ENCODE measurements around the gene CMSS1. TPM values are rescaled to one million over a fixed set of nuclear protein-coding genes. Genes with fewer than 3 reads are reported as not detected.

CMSS1 gene
- total and polyA plus RNA-seq, 2 of the 13 experiments (the other 11 are each of a cell fraction or from before 2014, with no cell fraction given): 6.4 to 48.7 TPM

GRCh38 chr3:99875929-99876841, 58.5 kb downstream of the CMSS1 start (continued):
- TF ChIP-seq, protein P1, sequence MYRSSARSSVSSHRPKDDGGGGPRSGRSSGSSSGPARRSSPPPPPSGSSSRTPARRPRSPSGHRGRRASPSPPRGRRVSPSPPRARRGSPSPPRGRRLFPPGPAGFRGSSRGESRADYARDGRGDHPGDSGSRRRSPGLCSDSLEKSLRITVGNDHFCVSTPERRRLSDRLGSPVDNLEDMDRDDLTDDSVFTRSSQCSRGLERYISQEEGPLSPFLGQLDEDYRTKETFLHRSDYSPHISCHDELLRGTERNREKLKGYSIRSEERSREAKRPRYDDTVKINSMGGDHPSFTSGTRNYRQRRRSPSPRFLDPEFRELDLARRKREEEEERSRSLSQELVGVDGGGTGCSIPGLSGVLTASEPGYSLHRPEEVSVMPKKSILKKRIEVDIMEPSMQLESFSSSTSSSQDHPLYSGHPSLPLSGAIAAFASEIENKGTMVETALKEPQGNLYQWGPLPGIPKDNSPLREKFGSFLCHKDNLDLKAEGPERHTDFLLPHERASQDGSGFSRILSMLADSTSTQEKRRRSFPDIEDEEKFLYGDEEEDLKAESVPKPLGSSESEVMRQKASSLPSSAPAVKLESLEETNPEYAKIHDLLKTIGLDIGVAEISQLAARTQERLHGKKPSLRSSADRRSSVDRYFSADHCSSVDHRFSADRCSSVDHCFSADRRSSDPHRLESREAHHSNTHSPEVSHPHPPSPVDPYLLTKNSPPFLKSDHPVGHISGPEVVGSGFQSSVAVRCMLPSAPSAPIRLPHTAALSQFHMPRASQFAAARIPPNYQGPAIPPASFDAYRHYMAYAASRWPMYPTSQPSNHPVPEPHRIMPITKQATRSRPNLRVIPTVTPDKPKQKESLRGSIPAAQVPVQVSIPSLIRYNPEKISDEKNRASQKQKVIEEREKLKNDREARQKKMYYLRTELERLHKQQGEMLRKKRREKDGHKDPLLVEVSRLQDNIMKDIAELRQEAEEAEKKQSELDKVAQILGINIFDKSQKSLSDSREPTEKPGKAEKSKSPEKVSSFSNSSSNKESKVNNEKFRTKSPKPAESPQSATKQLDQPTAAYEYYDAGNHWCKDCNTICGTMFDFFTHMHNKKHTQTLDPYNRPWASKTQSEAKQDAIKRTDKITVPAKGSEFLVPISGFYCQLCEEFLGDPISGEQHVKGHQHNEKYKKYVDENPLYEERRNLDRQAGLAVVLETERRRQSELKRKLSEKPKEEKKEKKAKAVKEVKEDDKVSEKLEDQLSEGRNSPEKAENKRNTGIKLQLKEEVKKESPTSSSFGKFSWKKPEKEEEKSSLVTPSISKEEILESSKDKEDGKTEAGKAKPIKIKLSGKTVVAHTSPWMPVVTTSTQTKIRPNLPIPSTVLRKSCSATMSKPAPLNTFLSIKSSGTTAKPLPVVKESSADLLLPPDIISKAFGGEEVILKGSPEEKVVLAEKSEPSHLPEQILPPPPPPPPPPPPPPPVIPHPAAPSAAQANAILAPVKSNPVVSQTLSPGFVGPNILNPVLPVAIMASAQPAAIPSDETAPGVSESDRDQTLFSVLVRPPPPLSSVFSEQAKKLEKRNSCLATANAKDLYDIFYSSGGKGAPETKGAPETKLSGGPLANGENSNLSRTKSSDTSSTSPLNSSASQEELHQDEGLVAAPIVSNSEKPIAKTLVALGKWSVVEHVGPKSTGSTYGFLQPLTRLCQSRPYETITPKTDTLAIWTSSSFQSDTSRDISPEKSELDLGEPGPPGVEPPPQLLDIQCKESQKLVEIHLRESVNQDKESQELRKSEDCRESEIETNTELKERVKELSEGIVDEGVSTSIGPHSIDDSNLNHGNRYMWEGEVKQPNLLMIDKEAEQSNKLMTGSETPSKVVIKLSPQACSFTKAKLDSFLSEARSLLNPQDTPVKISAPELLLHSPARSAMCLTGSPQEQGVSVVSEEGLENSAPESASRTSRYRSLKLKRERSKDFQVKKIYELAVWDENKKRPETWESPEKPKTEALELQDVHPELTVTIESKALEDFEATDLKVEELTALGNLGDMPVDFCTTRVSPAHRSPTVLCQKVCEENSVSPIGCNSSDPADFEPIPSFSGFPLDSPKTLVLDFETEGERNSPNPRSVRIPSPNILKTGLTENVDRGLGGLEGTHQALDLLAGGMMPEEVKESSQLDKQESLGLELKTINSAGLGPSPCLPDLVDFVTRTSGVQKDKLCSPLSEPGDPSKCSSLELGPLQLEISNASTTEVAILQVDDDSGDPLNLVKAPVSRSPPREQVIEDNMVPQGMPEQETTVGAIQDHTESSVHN (CRISPR knock-in tag; IDR thresholded peaks at IDR 0.05): 0 out of 2 replicates have a peak, but pooled peaks have one; percentile 34
- TF ChIP-seq MED1 (CRISPR knock-in tag; IDR thresholded peaks at IDR 0.05) (peak; percentile 96), RAD51 (IDR thresholded peaks at IDR 0.05; ENCODE audit: borderline replicate concordance) (no peak), NCOA2 (CRISPR knock-in tag; IDR thresholded peaks at IDR 0.05) (peak; percentile 50; the same call in 1 of the 2 replicates), NBN (conservative IDR thresholded peaks at IDR 0.05) (no peak), CCAR2 (optimal IDR thresholded peaks at IDR 0.05; ENCODE audit: low read depth, low read length) (no peak), ZSCAN20 (CRISPR knock-in tag; IDR thresholded peaks at IDR 0.05; ENCODE audit: borderline replicate concordance) (peak; percentile 98), KAT7 (CRISPR knock-in tag; IDR thresholded peaks at IDR 0.05; ENCODE audit: borderline replicate concordance) (peak; percentile 81; the same call in 1 of the 2 replicates), MYC (CRISPR knock-in tag; IDR thresholded peaks at IDR 0.05; ENCODE audit: borderline replicate concordance) (peak; percentile 90)
- TF ChIP-seq, protein P2, sequence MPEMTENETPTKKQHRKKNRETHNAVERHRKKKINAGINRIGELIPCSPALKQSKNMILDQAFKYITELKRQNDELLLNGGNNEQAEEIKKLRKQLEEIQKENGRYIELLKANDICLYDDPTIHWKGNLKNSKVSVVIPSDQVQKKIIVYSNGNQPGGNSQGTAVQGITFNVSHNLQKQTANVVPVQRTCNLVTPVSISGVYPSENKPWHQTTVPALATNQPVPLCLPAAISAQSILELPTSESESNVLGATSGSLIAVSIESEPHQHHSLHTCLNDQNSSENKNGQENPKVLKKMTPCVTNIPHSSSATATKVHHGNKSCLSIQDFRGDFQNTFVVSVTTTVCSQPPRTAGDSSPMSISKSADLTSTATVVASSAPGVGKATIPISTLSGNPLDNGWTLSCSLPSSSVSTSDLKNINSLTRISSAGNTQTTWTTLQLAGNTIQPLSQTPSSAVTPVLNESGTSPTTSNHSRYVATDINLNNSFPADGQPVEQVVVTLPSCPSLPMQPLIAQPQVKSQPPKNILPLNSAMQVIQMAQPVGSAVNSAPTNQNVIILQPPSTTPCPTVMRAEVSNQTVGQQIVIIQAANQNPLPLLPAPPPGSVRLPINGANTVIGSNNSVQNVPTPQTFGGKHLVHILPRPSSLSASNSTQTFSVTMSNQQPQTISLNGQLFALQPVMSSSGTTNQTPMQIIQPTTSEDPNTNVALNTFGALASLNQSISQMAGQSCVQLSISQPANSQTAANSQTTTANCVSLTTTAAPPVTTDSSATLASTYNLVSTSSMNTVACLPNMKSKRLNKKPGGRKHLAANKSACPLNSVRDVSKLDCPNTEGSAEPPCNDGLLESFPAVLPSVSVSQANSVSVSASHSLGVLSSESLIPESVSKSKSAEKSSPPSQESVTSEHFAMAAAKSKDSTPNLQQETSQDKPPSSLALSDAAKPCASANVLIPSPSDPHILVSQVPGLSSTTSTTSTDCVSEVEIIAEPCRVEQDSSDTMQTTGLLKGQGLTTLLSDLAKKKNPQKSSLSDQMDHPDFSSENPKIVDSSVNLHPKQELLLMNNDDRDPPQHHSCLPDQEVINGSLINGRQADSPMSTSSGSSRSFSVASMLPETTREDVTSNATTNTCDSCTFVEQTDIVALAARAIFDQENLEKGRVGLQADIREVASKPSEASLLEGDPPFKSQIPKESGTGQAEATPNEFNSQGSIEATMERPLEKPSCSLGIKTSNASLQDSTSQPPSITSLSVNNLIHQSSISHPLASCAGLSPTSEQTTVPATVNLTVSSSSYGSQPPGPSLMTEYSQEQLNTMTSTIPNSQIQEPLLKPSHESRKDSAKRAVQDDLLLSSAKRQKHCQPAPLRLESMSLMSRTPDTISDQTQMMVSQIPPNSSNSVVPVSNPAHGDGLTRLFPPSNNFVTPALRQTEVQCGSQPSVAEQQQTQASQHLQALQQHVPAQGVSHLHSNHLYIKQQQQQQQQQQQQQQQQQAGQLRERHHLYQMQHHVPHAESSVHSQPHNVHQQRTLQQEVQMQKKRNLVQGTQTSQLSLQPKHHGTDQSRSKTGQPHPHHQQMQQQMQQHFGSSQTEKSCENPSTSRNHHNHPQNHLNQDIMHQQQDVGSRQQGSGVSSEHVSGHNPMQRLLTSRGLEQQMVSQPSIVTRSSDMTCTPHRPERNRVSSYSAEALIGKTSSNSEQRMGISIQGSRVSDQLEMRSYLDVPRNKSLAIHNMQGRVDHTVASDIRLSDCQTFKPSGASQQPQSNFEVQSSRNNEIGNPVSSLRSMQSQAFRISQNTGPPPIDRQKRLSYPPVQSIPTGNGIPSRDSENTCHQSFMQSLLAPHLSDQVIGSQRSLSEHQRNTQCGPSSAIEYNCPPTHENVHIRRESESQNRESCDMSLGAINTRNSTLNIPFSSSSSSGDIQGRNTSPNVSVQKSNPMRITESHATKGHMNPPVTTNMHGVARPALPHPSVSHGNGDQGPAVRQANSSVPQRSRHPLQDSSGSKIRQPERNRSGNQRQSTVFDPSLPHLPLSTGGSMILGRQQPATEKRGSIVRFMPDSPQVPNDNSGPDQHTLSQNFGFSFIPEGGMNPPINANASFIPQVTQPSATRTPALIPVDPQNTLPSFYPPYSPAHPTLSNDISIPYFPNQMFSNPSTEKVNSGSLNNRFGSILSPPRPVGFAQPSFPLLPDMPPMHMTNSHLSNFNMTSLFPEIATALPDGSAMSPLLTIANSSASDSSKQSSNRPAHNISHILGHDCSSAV (CRISPR knock-in tag; IDR thresholded peaks at IDR 0.05; ENCODE audit: borderline replicate concordance): 0 out of 2 replicates have a peak, but pooled peaks have one; percentile 40

Data from HepG2 (cell line).